SK-N-SH treated with all-trans-retinoic acid at 6 μM for 48 hours (cell line): ENCODE results near the gene CENPF.

Experiments
- ATAC-seq: fragments of 200-7000 bp; cut with Tn5 transposase; 3 replicates; pipeline ENCODE4 v1.9.1; 2020; ENCODE audit warnings: mild to moderate bottlenecking, moderate library complexity
- ARNTL ChIP-seq: fragments of 450-650 bp; formaldehyde crosslinking; IDR thresholded peaks from 2 replicates; pipeline ENCODE4 v1.5.0; 2020; ENCODE audit warnings: low read depth, mild to moderate bottlenecking, moderate library complexity, borderline replicate concordance
- BACH2 ChIP-seq: fragments of 250-450 bp; sonication (Bioruptor Pico); IDR thresholded peaks from 2 replicates; pipeline ENCODE4 v1.9.0; 2021; ENCODE audit warnings: mild to moderate bottlenecking, borderline replicate concordance
- CSDC2 ChIP-seq: fragments of 250-450 bp; sonication (Bioruptor Pico); IDR thresholded peaks from 2 replicates; pipeline ENCODE4 v1.5.0; 2020; ENCODE audit warnings: mild to moderate bottlenecking, moderate library complexity
- ESRRG ChIP-seq: fragments of 250-450 bp; sonication (Bioruptor Pico); IDR thresholded peaks from 2 replicates; pipeline ENCODE4 v1.6.1; 2021; ENCODE audit warnings: mild to moderate bottlenecking
- GLIS3 ChIP-seq: fragments of 250-450 bp; sonication (Bioruptor Pico); IDR thresholded peaks from 2 replicates; pipeline ENCODE4 v1.5.0; 2020; ENCODE audit warnings: mild to moderate bottlenecking, moderate library complexity
- ISL1 ChIP-seq: fragments of 250-450 bp; sonication (Bioruptor Pico); IDR thresholded peaks from 2 replicates; pipeline ENCODE4 v2.1.2; 2022; ENCODE audit warnings: mild to moderate bottlenecking, moderate library complexity
- OSR1 ChIP-seq: fragments of 250-450 bp; sonication (Bioruptor Pico); IDR thresholded peaks from 2 replicates; pipeline ENCODE4 v1.8.0; 2022; ENCODE audit warnings: moderate library complexity, mild to moderate bottlenecking, inconsistent platforms
- PATZ1 ChIP-seq: fragments of 250-450 bp; sonication (Bioruptor Pico); IDR thresholded peaks from 2 replicates; pipeline ENCODE4 v1.8.0; 2020; ENCODE audit warnings: mild to moderate bottlenecking, moderate library complexity, borderline replicate concordance
- POU6F1 ChIP-seq: fragments of 250-450 bp; sonication (Bioruptor Pico); IDR thresholded peaks from 2 replicates; pipeline ENCODE4 v1.8.0; 2021; ENCODE audit warnings: low read depth, mild to moderate bottlenecking, moderate library complexity, borderline replicate concordance
- PPARA ChIP-seq: fragments of 250-450 bp; sonication (Bioruptor Pico); IDR thresholded peaks from 2 replicates; pipeline ENCODE4 v1.5.0; 2020; ENCODE audit warnings: mild to moderate bottlenecking, borderline replicate concordance
- RARB ChIP-seq: fragments of 250-450 bp; sonication (Bioruptor Pico); IDR thresholded peaks from 2 replicates; pipeline ENCODE4 v1.8.0; 2021; ENCODE audit warnings: mild to moderate bottlenecking, moderate library complexity
- SNAI2 ChIP-seq: fragments of 250-450 bp; sonication (Bioruptor Pico); IDR thresholded peaks from 2 replicates; pipeline ENCODE4 v1.5.0; 2020; ENCODE audit warnings: mild to moderate bottlenecking, moderate library complexity
- TCF4 ChIP-seq: fragments of 250-450 bp; sonication (Bioruptor Pico); IDR thresholded peaks from 2 replicates; pipeline ENCODE4 v1.8.0; 2021; ENCODE audit warnings: mild to moderate bottlenecking, moderate library complexity, borderline replicate concordance
- TOX ChIP-seq: fragments of 250-450 bp; sonication (Bioruptor Pico); IDR thresholded peaks from 2 replicates; pipeline ENCODE4 v1.8.0; 2021; ENCODE audit warnings: mild to moderate bottlenecking, moderate library complexity, borderline replicate concordance
- TSHZ2 ChIP-seq: fragments of 250-450 bp; sonication (Bioruptor Pico); IDR thresholded peaks from 2 replicates; pipeline ENCODE4 v1.5.0; 2020; ENCODE audit warnings: mild to moderate bottlenecking, moderate library complexity
- ZC3H10 ChIP-seq: fragments of 250-450 bp; sonication (Bioruptor Pico); IDR thresholded peaks from 2 replicates; pipeline ENCODE4 v1.5.1; 2021; ENCODE audit warnings: mild to moderate bottlenecking, moderate library complexity
- ZFP3 ChIP-seq: fragments of 250-450 bp; sonication (Bioruptor Pico); IDR thresholded peaks from 2 replicates; pipeline ENCODE4 v1.5.0; 2020; ENCODE audit warnings: mild to moderate bottlenecking, moderate library complexity
- ZFP30 ChIP-seq: fragments of 450-650 bp; formaldehyde crosslinking; IDR thresholded peaks from 2 replicates; pipeline ENCODE4 v1.5.0; 2022; ENCODE audit warnings: mild to moderate bottlenecking, moderate library complexity
- ZNF565 ChIP-seq: fragments of 450-650 bp; formaldehyde crosslinking; conservative IDR thresholded peaks from 2 replicates; pipeline ENCODE4 v1.5.0; 2020; ENCODE audit warnings: low read depth, mild to moderate bottlenecking, moderate library complexity
- ZNF70 ChIP-seq: fragments of 450-650 bp; formaldehyde crosslinking; IDR thresholded peaks from 2 replicates; pipeline ENCODE4 v1.5.0; 2020; ENCODE audit warnings: mild to moderate bottlenecking, moderate library complexity
- ZNF8 ChIP-seq: fragments of 450-650 bp; formaldehyde crosslinking; IDR thresholded peaks from 2 replicates; pipeline ENCODE4 v1.5.0; 2020; ENCODE audit warnings: mild to moderate bottlenecking, moderate library complexity

Gene CENPF

GRCh38 chr1:214584805-214585766, 17.9 kb upstream of the CENPF start:
- TF ChIP-seq POU6F1 (CRISPR knock-in tag) (no peak), CSDC2 (CRISPR knock-in tag) (no peak), ISL1 (CRISPR knock-in tag) (no peak), BACH2 (CRISPR knock-in tag) (no peak), GLIS3 (no peak), SNAI2 (no peak), TOX (CRISPR knock-in tag) (no peak), RARB (CRISPR knock-in tag) (no peak), ZNF70 (CRISPR knock-in tag) (no peak), PATZ1 (no peak), ZC3H10 (CRISPR knock-in tag) (no peak), PPARA (CRISPR knock-in tag) (no peak), OSR1 (CRISPR knock-in tag) (no peak), TSHZ2 (CRISPR knock-in tag) (no peak), ESRRG (CRISPR knock-in tag) (no peak), ZFP3 (CRISPR knock-in tag) (no peak), ZFP30 (CRISPR knock-in tag) (no peak), ZNF8 (no peak), ARNTL (no peak)
- ATAC-seq: peak; percentile 88

- TF ChIP-seq TCF4 (no peak), TSHZ2 (CRISPR knock-in tag) (no peak), ISL1 (CRISPR knock-in tag) (no peak), ZC3H10 (CRISPR knock-in tag) (no peak), ZFP30 (CRISPR knock-in tag) (no peak), POU6F1 (CRISPR knock-in tag) (no peak), GLIS3 (no peak), PATZ1 (no peak), TOX (CRISPR knock-in tag) (no peak), ZNF565 (CRISPR knock-in tag) (no peak), ZNF70 (CRISPR knock-in tag) (no peak), OSR1 (CRISPR knock-in tag) (no peak)
- TF ChIP-seq, all 23 proteins: peak for 0
- no peak for ATAC-seq
Observed at GRCh38 chr1:214586621-214587020, 16.4 kb upstream of the CENPF start.
